ENCODE data around the gene C3.
"Not testable (repeated sequence)": the region's sequence is repeated elsewhere in the genome, so short reads cannot be mapped to it uniquely, and the experiment has no call there.

DNA sequence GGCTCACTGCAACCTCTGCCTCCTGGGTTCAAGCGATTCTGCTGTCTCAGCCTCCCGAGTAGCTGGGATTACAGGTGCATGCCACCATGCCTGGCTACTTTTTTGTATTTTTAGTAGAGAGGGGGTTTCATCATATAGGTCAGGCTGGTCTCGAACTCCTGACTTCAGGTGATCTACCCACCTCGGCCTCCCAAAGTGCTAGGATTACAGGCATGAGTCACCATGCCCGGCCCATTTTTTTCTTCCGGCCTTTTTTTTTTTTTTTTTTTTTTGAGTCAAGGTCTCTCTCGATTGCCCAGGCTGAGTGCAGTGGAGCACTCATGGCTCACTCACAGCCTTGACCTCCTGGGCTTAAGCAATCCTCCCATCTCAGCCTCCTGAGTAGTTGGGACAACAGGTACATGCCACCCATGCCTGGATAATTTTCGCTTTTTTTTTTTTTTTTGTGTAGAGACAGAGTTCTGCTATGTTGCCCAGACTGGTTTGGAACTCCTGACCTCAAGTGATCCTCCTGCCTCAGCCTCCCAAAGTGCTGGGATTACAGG is 41.9 kb upstream of the C3 start:
- TF ChIP-seq, protein P1, sequence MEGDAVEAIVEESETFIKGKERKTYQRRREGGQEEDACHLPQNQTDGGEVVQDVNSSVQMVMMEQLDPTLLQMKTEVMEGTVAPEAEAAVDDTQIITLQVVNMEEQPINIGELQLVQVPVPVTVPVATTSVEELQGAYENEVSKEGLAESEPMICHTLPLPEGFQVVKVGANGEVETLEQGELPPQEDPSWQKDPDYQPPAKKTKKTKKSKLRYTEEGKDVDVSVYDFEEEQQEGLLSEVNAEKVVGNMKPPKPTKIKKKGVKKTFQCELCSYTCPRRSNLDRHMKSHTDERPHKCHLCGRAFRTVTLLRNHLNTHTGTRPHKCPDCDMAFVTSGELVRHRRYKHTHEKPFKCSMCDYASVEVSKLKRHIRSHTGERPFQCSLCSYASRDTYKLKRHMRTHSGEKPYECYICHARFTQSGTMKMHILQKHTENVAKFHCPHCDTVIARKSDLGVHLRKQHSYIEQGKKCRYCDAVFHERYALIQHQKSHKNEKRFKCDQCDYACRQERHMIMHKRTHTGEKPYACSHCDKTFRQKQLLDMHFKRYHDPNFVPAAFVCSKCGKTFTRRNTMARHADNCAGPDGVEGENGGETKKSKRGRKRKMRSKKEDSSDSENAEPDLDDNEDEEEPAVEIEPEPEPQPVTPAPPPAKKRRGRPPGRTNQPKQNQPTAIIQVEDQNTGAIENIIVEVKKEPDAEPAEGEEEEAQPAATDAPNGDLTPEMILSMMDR (IDR thresholded peaks at IDR 0.05 in 2 of 3, conservative IDR thresholded peaks at IDR 0.05 in 1 of 3; ENCODE audit: borderline replicate concordance in 1 of 3, insufficient read depth in 1 of 3, low read depth in 2 of 3, low read length in 2 of 3) = not testable (repeated sequence)
- not testable (repeated sequence) for TF ChIP-seq RAD21 (IDR thresholded peaks at IDR 0.05; ENCODE audit: low read depth); POLR2AphosphoS5 (IDR thresholded peaks at IDR 0.05; ENCODE audit: low read depth, low read length); CEBPB (IDR thresholded peaks at IDR 0.05; ENCODE audit: low read depth); EZH2 (IDR thresholded peaks at IDR 0.05); POLR2A (IDR thresholded peaks at IDR 0.05; ENCODE audit: borderline replicate concordance, extremely low read depth, insufficient read depth, insufficient read length); EZH2phosphoT487 (IDR thresholded peaks at IDR 0.05; ENCODE audit: borderline replicate concordance)
